GM12864 (cell line): ENCODE data around the gene LCMT1.

Experiments
- DNase-seq: peaks from one replicate; pipeline ENCODE4 v3.0.0-alpha.2; 2011; ENCODE audit warnings: low read depth
- H3K4me3 ChIP-seq: 2 replicates; pipeline ENCODE4 v1.5.1; 2011; ENCODE audit warnings: mild to moderate bottlenecking, low read depth, low read length, control low read depth
- TF ChIP-seq, protein P1 (sequence below): IDR thresholded peaks from 2 replicates; pipeline ENCODE4 v1.5.1; 2011; ENCODE audit warnings: low read depth, mild to moderate bottlenecking, moderate library complexity, low read length, control low read depth, inconsistent platforms; ENCODE audit errors: missing control alignments

Gene LCMT1

DNA sequence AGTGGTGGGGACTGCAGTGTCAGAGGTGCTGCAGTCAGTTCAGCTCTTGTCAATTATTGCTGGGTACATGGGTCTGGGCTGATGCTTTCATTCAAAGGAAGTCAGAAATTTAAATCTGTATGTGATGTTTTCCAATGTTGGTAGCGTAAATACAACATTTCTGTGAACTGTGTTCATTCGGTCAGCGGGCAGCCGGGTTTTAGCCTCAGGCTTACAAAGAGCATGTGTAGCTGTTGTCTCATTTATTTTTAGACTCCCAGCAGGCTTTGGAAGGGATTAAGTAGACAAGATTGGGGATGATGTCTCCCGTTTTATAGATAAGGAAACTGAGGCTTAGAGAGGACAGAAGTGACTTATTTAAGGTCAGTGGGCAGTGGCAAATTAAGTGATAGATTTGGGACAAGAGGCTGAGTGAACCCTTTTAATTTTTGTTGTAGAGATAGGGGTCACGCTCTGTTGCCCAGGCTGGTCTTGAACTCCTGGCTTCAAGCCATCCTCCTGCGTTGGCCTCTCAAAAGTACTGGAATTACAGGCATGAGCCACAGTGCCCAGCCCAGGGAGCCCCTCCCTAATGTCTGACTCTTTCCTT is 113.3 kb downstream of the LCMT1 start:
- H3K4me3 ChIP-seq, result no peak overlapping the region
- TF ChIP-seq, protein P1, sequence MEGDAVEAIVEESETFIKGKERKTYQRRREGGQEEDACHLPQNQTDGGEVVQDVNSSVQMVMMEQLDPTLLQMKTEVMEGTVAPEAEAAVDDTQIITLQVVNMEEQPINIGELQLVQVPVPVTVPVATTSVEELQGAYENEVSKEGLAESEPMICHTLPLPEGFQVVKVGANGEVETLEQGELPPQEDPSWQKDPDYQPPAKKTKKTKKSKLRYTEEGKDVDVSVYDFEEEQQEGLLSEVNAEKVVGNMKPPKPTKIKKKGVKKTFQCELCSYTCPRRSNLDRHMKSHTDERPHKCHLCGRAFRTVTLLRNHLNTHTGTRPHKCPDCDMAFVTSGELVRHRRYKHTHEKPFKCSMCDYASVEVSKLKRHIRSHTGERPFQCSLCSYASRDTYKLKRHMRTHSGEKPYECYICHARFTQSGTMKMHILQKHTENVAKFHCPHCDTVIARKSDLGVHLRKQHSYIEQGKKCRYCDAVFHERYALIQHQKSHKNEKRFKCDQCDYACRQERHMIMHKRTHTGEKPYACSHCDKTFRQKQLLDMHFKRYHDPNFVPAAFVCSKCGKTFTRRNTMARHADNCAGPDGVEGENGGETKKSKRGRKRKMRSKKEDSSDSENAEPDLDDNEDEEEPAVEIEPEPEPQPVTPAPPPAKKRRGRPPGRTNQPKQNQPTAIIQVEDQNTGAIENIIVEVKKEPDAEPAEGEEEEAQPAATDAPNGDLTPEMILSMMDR, result no peak
- no peak for DNase-seq
